Activated CD8-positive, alpha-beta T cell treated with anti-CD3 and anti-CD28 coated beads for 36 hours (primary cell): ENCODE measurements around the gene GCDH. TPM values are rescaled to one million over a fixed set of nuclear protein-coding genes. Genes with fewer than 3 reads are reported as not detected.

Experiments used
- ATAC-seq: fragments of 200-7000 bp; cut with Tn5 transposase; one replicate; pipeline ENCODE4 v1.10.0; 2021; ENCODE audit warnings: mild to moderate bottlenecking, moderate library complexity
- CTCF ChIA-PET: fragments of 350-600 bp; sonication (Branson Sonifier 250); formaldehyde crosslinking; loops from one replicate; lab custom pipeline; 2021; ENCODE audit warnings: antibody characterized with exemption; lab: Charles Lee
- POLR2A ChIA-PET: fragments of 350-600 bp; sonication (Branson Sonifier 250); formaldehyde crosslinking; loops from one replicate; lab custom pipeline; 2021; ENCODE audit warnings: antibody characterized with exemption; lab: Charles Lee
- DNase-seq: peaks from one replicate; pipeline ENCODE4 v3.0.0-alpha.2; 2020
- H3K27ac Mint-ChIP-seq: one replicate; pipeline ENCODE4 v1.8.0; 2021; ENCODE audit warnings: mild to moderate bottlenecking, mixed read lengths
- H3K27me3 Mint-ChIP-seq: one replicate; pipeline ENCODE4 v1.8.0; 2021; ENCODE audit warnings: mixed read lengths
- H3K36me3 Mint-ChIP-seq: one replicate; pipeline ENCODE4 v1.8.0; 2021; ENCODE audit warnings: low read depth, mixed read lengths
- H3K4me1 Mint-ChIP-seq: one replicate; pipeline ENCODE4 v1.8.0; 2021; ENCODE audit warnings: low read depth, mixed read lengths
- H3K4me3 Mint-ChIP-seq: one replicate; pipeline ENCODE4 v1.8.0; 2021; ENCODE audit warnings: mild to moderate bottlenecking, moderate library complexity, mixed read lengths
- H3K9me3 Mint-ChIP-seq: one replicate; pipeline ENCODE4 v1.8.0; 2021; ENCODE audit warnings: mixed read lengths
- CTCF ChIP-seq: fragments of 200-600 bp; IDR thresholded peaks from one replicate; pipeline ENCODE4 v1.8.0; 2022; ENCODE audit warnings: antibody characterized with exemption, mild to moderate bottlenecking
- intact Hi-C: fragments of 100-400 bp; cut with micrococcal nuclease; formaldehyde crosslinking; loops from one replicate; pipeline ENCODE4 v1.10.0; 2022
- microRNA-seq: library from miRNA; unstranded; fragments of <30 nt; microRNA quantifications from one replicate; pipeline ENCODE4 v1.2.0, GENCODE V29; 2022; ENCODE audit warnings: borderline microRNAs expressed, borderline replicate concordance
- total RNA-seq, 2 experiments: library from RNA; stranded (reverse); gene quantifications; one replicate each; pipeline ENCODE4 v1.2.3, GENCODE V29; 2021

GCDH gene
- total RNA-seq, 2 experiments from 2014 or later = 37.5 to 43.8 TPM

- Mint-ChIP-seq H3K9me3 (no peaks in the 10 kb centered on the region), H3K4me1 (peaks cover 38% of the 10 kb centered on the region), H3K4me3 (peak overlapping the region; percentile 32), H3K27ac (peak overlapping the region; percentile 87), H3K27me3 (no peaks in the 10 kb centered on the region), H3K36me3 (peaks cover 78% of the 10 kb centered on the region)
- TF ChIP-seq CTCF = no peak
- ATAC-seq (no peak), DNase-seq (no peak)
- intact Hi-C loops = no loop called here
- CTCF ChIA-PET = interaction anchor here (1.3 kb wide), 1 partner anchor 17 kb away, joined by 6 read pairs; no protein-coding TSS in a partner anchor
- POLR2A ChIA-PET = interaction anchor here (1.0 to 4.0 kb wide), 6 partner anchors 8 to 29 kb away, joined by 3 to 30 read pairs (median 4); partner anchors contain the start of genes FARSA, GADD45GIP1 and SYCE2
These were observed 57.0 kb downstream of the GCDH start for GRCh38 chr19:12947702-12948611.

- ATAC-seq (no peak), DNase-seq (no peak)
- Mint-ChIP-seq H3K4me3 (peak overlapping the region; percentile 17), H3K27me3 (no peaks in the 10 kb centered on the region), H3K27ac (peak overlapping the region; percentile 59), H3K36me3 (peaks cover 71% of the 10 kb centered on the region), H3K9me3 (no peaks in the 10 kb centered on the region), H3K4me1 (peaks cover 38% of the 10 kb centered on the region)
- intact Hi-C loops = no loop called here
- ChIA-PET CTCF (interaction anchor here (1.3 to 2.6 kb wide), 2 partner anchors 16 to 17 kb away, joined by 6 to 16 read pairs; no protein-coding TSS in a partner anchor), POLR2A (interaction anchor here (1.0 to 4.0 kb wide), 5 partner anchors 7 to 30 kb away, joined by 3 to 30 read pairs (median 5); partner anchors contain the start of genes FARSA, GADD45GIP1 and SYCE2)
- no peak for TF ChIP-seq CTCF
These were observed 57.8 kb downstream of the GCDH start for GRCh38 chr19:12948612-12949362.

Small RNAs within 50 kb of the gene (microRNA-seq; reads per million reads assigned to microRNA genes)
- gene MIR5695 (not detected), gene MIR6515 (2.1 reads per million), gene MIR6794 (not detected)

Other genes with a start within 250 kb of the GCDH start
- gene MAN2B1, start 224.4 kb upstream of the GCDH start, total RNA-seq = 100 to 1,000 TPM; 127 to 135 TPM
- 10 to 100 TPM; 17.5 to 23.2 TPM for gene WDR83, start 224.4 kb upstream of the GCDH start, total RNA-seq
- gene DHPS, start 209.3 kb upstream of the GCDH start, total RNA-seq = 100 to 1,000 TPM; 113 TPM
- not detected for gene GNG14, start 203.2 kb upstream of the GCDH start, total RNA-seq
- gene FBXW9, start 194.5 kb upstream of the GCDH start, total RNA-seq = 10 to 100 TPM in 1 of 2 experiments, 1 to 10 TPM in 1; 9.9 to 10.8 TPM
- gene TNPO2, start 167.2 kb upstream of the GCDH start, total RNA-seq = 10 to 100 TPM; 90.7 to 94.5 TPM
- gene TRIR, start 156.5 kb upstream of the GCDH start, total RNA-seq = 100 to 1,000 TPM; 154 to 169 TPM
- 10 to 100 TPM; 50.7 to 52.2 TPM for gene GET3, start 153.7 kb upstream of the GCDH start, total RNA-seq
- gene BEST2, start 139.4 kb upstream of the GCDH start, total RNA-seq = not detected
- gene HOOK2, start 115.6 kb upstream of the GCDH start, total RNA-seq = 10 to 100 TPM; 17.3 to 18.4 TPM
- 100 to 1,000 TPM; 292 to 299 TPM for gene JUNB, start 99.7 kb upstream of the GCDH start, total RNA-seq
- gene PRDX2, start 89.4 kb upstream of the GCDH start, total RNA-seq = 100 to 1,000 TPM; 251 to 262 TPM
- gene THSD8, start 89.1 kb upstream of the GCDH start, total RNA-seq = 10 to 100 TPM; 31.1 to 36.2 TPM
- gene RNASEH2A, start 84.6 kb upstream of the GCDH start, total RNA-seq = 10 to 100 TPM; 40.3 to 44.1 TPM
- gene RTBDN, start 56.6 kb upstream of the GCDH start, total RNA-seq = not detected
- gene MAST1, start 52.6 kb upstream of the GCDH start, total RNA-seq = 1 to 10 TPM; 2.4 to 3.0 TPM
- 10 to 100 TPM; 22.3 to 26.1 TPM for gene DNASE2, start 9.7 kb upstream of the GCDH start, total RNA-seq
- under 1 TPM; 0.32 to 0.38 TPM for gene KLF1, start 4.0 kb upstream of the GCDH start, total RNA-seq
- gene SYCE2, start 28.1 kb downstream of the GCDH start, total RNA-seq = 1 to 10 TPM; 3.0 to 4.4 TPM
- gene FARSA, start 42.6 kb downstream of the GCDH start, total RNA-seq = 100 to 1,000 TPM; 128 to 138 TPM
- 100 to 1,000 TPM; 535 to 563 TPM for gene CALR, start 47.4 kb downstream of the GCDH start, total RNA-seq
- 100 to 1,000 TPM; 189 to 190 TPM for gene RAD23A, start 54.7 kb downstream of the GCDH start, total RNA-seq
- gene GADD45GIP1, start 66.1 kb downstream of the GCDH start, total RNA-seq = 10 to 100 TPM; 32.6 to 36.0 TPM
- gene DAND5, start 78.4 kb downstream of the GCDH start, total RNA-seq = not detected
- gene NFIX, start 104.3 kb downstream of the GCDH start, total RNA-seq = 1 to 10 TPM; 4.7 to 5.0 TPM
- gene LYL1, start 211.7 kb downstream of the GCDH start, total RNA-seq = 1 to 10 TPM; 3.9 to 4.8 TPM
- 10 to 100 TPM; 85.0 to 95.7 TPM for gene TRMT1, start 225.6 kb downstream of the GCDH start, total RNA-seq
- gene NACC1, start 227.1 kb downstream of the GCDH start, total RNA-seq = 10 to 100 TPM; 73.8 to 87.5 TPM